Nephron progenitor cell (in vitro differentiated cells): ENCODE data around the gene WDR70.

Experiments used
- DNase-seq: peaks from one replicate; pipeline ENCODE4 v3.0.0; 2021
- H3K27ac Mint-ChIP-seq: 2 replicates; pipeline ENCODE4 v1.8.0; 2021; ENCODE audit warnings: mild to moderate bottlenecking, moderate library complexity, mixed read lengths
- H3K27me3 Mint-ChIP-seq: 2 replicates; pipeline ENCODE4 v1.8.0; 2021; ENCODE audit warnings: mild to moderate bottlenecking, low read depth, mixed read lengths; ENCODE audit not compliant: poor library complexity
- H3K36me3 Mint-ChIP-seq: 2 replicates; pipeline ENCODE4 v1.8.0; 2021; ENCODE audit warnings: low read depth, mixed read lengths
- H3K4me1 Mint-ChIP-seq: 2 replicates; pipeline ENCODE4 v1.8.0; 2021; ENCODE audit warnings: mixed read lengths
- H3K4me3 Mint-ChIP-seq: 2 replicates; pipeline ENCODE4 v1.8.0; 2021; ENCODE audit warnings: mild to moderate bottlenecking, moderate library complexity, mixed read lengths
- H3K9me3 Mint-ChIP-seq: 2 replicates; pipeline ENCODE4 v1.8.0; 2021; ENCODE audit warnings: mild to moderate bottlenecking, moderate library complexity, mixed read lengths
- TF ChIP-seq, protein P1 (sequence below): fragments of 200-600 bp; sonication (generic); IDR thresholded peaks from 2 replicates; pipeline ENCODE4 v1.5.0; 2021; ENCODE audit warnings: antibody characterized with exemption

The WDR70 gene

DNA sequence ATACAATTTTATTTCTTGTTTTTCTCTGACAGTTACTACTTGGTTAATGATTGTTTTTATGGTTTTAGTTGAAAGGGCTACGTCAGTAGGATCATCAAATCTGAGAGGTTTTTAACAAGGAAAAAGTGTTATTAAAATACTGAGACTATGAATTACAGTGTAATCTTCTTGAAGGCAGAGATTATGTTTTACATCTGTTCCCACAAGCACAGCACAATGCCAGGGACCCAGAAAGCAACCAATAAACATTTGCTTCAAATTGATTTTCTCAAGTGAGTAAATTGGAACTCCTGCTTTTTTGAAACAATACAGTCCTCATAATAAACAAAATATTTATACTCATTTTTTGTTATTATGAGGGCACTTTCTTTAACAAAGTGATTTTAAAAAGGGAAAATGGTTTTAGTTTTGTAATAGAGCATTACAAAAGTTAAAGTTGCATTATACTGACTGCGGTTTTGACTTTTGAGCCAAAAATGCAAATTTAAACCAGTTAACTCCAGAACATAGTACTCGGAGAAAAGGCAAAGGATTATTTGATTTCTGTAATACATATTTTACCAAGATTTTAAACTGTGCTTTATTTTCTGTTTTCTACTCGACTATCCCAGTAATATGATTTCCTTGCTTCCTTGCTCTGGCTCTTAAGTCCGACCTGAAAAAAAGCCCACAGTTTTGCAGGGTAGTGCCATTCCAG is 283.8 kb downstream of the WDR70 start:
- Mint-ChIP-seq H3K9me3 (no peaks in the 10 kb centered on the region), H3K4me1 (peaks cover 6% of the 10 kb centered on the region), H3K27ac (no peak overlapping the region), H3K36me3 (no peaks in the 10 kb centered on the region), H3K27me3 (peaks cover 3% of the 10 kb centered on the region), H3K4me3 (no peak overlapping the region)
- DNase-seq, result no peak
- TF ChIP-seq, protein P1, sequence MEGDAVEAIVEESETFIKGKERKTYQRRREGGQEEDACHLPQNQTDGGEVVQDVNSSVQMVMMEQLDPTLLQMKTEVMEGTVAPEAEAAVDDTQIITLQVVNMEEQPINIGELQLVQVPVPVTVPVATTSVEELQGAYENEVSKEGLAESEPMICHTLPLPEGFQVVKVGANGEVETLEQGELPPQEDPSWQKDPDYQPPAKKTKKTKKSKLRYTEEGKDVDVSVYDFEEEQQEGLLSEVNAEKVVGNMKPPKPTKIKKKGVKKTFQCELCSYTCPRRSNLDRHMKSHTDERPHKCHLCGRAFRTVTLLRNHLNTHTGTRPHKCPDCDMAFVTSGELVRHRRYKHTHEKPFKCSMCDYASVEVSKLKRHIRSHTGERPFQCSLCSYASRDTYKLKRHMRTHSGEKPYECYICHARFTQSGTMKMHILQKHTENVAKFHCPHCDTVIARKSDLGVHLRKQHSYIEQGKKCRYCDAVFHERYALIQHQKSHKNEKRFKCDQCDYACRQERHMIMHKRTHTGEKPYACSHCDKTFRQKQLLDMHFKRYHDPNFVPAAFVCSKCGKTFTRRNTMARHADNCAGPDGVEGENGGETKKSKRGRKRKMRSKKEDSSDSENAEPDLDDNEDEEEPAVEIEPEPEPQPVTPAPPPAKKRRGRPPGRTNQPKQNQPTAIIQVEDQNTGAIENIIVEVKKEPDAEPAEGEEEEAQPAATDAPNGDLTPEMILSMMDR, result no peak

DNA sequence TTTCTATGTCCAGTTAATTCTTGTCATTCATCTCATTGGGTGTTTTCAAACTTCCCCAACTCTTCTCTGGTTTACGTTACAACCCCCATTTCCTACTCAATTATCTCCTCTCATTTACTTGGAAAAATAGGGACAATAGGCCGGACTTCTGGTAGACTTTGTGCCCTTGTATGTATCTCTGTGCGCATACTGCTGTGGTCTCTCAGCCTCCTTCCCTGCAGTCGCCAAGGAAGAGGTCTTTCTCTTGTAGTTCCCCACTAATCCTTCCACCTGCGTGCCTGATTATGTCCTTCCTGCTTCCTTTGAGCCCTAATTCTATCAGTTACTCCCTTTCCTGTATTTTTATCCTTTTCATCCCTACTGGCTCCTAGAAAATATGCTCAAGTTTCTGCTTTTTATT is 284.4 kb downstream of the WDR70 start:
- Mint-ChIP-seq H3K4me1 (peaks cover 6% of the 10 kb centered on the region), H3K36me3 (no peaks in the 10 kb centered on the region), H3K27ac (no peak overlapping the region), H3K9me3 (no peaks in the 10 kb centered on the region), H3K4me3 (no peak overlapping the region), H3K27me3 (no peaks in the 10 kb centered on the region)
- TF ChIP-seq, protein P1, result no peak
- DNase-seq, result no peak

DNA sequence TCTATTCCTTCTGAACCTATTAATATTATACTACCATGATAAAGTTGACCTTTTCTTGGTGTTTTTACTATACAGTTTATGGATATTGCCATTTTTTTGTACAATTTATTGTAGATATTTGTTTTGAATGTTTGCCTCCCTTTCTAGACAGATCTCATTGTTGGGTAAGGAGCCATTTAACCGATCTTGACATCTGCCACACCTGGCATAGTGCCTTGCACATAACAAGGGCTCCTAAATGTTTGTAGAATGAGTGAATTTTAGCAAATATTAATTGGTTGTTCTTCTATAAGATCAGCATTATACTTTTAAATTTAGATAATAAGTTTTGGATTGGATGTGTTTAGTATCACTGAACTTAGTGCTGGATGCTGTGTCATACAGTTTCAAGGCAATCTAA is 285.4 kb downstream of the WDR70 start:
- Mint-ChIP-seq H3K27me3 (no peaks in the 10 kb centered on the region), H3K36me3 (peaks cover 3% of the 10 kb centered on the region), H3K9me3 (peaks cover 3% of the 10 kb centered on the region), H3K4me1 (peaks cover 6% of the 10 kb centered on the region), H3K27ac (no peak overlapping the region), H3K4me3 (no peak overlapping the region)
- no peak for DNase-seq
- TF ChIP-seq, protein P1, result no peak

DNA sequence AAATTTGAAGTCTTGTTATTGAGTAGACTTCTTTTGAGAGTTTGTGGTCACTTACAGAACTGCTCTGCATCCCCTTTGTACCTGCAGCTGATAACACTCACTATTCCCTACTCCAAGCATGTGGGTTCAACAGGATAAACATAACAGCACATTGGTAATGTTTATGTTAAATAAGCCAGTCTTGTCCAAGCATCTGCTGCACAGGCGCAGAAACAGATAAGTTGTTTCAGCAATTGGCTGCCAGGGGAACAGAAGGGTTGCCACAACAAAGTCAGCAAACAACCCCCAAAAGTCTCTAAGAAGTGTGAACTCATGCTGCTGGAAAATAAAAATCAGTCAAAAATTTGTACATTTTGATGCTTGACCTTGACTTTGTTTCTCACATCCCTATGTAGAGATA is 286.2 kb downstream of the WDR70 start:
- H3K27ac Mint-ChIP-seq, result no peak overlapping the region
- peaks cover 6% of the 10 kb centered on the region for H3K9me3 Mint-ChIP-seq
- TF ChIP-seq, protein P1, result no peak
- peaks cover 4% of the 10 kb centered on the region for H3K27me3 Mint-ChIP-seq
- DNase-seq, result no peak
- no peak overlapping the region for H3K4me3 Mint-ChIP-seq
- peaks cover 6% of the 10 kb centered on the region for H3K4me1 Mint-ChIP-seq
- peaks cover 10% of the 10 kb centered on the region for H3K36me3 Mint-ChIP-seq

DNA sequence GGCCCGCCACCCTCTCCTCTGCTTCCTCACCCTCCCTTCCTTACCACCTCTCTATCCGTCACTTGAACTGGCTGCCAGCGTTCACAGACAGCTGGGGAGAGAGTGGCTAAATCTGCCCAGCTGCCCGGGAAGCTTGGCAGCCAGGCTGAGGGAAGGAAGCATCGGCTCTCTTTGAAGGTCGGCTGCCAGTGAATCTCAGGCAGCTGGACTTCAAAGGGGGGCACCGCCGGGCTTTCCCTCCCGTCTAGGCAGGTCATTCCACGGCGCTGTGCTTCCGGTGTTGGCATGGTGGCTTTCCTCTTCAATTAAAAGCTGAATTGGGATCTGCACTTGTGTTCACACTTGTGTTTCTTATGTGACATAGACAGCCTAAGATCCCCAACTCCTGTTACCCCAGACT is 286.8 kb downstream of the WDR70 start:
- Mint-ChIP-seq H3K27me3 (peaks cover 4% of the 10 kb centered on the region), H3K9me3 (peaks cover 6% of the 10 kb centered on the region), H3K4me1 (peaks cover 6% of the 10 kb centered on the region), H3K27ac (peak overlapping the region; percentile 59), H3K36me3 (peaks cover 10% of the 10 kb centered on the region), H3K4me3 (no peak overlapping the region)
- DNase-seq, result peak; percentile 36
- TF ChIP-seq, protein P1, result no peak

DNA sequence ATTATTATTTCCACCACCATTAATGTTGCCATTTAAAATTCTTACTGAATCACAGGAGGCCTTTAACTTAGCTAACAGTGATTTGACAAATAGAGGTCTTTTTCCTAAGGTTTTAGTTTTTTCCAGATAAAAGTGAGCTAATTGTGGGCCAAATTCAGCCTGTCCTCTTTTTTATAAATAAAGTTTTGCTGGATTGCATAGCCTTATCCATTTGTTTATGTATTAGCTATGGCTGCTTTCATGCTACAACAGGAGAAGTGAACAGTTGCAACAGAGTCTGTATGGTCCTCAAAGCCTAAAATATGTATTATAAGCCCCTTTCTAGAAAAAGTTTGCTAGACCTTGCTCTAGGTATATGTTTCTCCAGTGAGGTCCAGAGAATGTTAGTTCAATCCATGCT is 288.3 kb downstream of the WDR70 start:
- no peak for DNase-seq
- no peak overlapping the region for H3K27ac Mint-ChIP-seq
- peaks cover 4% of the 10 kb centered on the region for H3K27me3 Mint-ChIP-seq
- H3K36me3 Mint-ChIP-seq, result peaks cover 10% of the 10 kb centered on the region
- peaks cover 6% of the 10 kb centered on the region for H3K4me1 Mint-ChIP-seq
- peaks cover 6% of the 10 kb centered on the region for H3K9me3 Mint-ChIP-seq
- no peak overlapping the region for H3K4me3 Mint-ChIP-seq
- TF ChIP-seq, protein P1, result no peak
